HG03575 (cell line): Measurements from ENCODE around the gene FAM9A.

Source experiments
- ATAC-seq: cut with Tn5 transposase; IDR thresholded peaks from one replicate; pipeline ENCODE4 v1.9.1; 2021; ENCODE audit not compliant: unreplicated experiment, insufficient number of reproducible peaks, low FRiP score; ENCODE audit errors: extremely low read depth

The FAM9A gene

GRCh38 chrX:8801041-8801599 lies at the start of gene FAM9A:
TSS of gene FAM9A (minus strand) at chrX:8801383. CDS start at chrX:8800171, 1,212 bp downstream.
- no peak for ATAC-seq

- no peak for ATAC-seq
These were observed 49.3 kb upstream of the FAM9A start for GRCh38 chrX:8850478-8850877.

GRCh38 chrX:8849945-8850344 lies 48.8 kb upstream of the FAM9A start:
- ATAC-seq, result no peak

GRCh38 chrX:8849458-8849857 lies 48.3 kb upstream of the FAM9A start:
- ATAC-seq, result no peak

GRCh38 chrX:8848911-8849310 lies 47.7 kb upstream of the FAM9A start:
- ATAC-seq, result no peak

GRCh38 chrX:8848441-8848840 lies 47.3 kb upstream of the FAM9A start:
- ATAC-seq, result no peak

GRCh38 chrX:8847360-8847759 lies 46.2 kb upstream of the FAM9A start:
- ATAC-seq, result no peak

GRCh38 chrX:8846266-8846665 lies 45.1 kb upstream of the FAM9A start:
- no peak for ATAC-seq

- ATAC-seq, result no peak
These were observed 44.3 kb upstream of the FAM9A start for GRCh38 chrX:8845469-8845868.

GRCh38 chrX:8845060-8845459 lies 43.9 kb upstream of the FAM9A start:
- no peak for ATAC-seq

GRCh38 chrX:8844157-8844556 lies 43.0 kb upstream of the FAM9A start:
- no peak for ATAC-seq

- no peak for ATAC-seq
These were observed 40.7 kb upstream of the FAM9A start for GRCh38 chrX:8841911-8842310.

GRCh38 chrX:8834392-8834791 lies 33.2 kb upstream of the FAM9A start:
- no peak for ATAC-seq

GRCh38 chrX:8832582-8833378 lies 31.6 kb upstream of the FAM9A start:
- no peak for ATAC-seq

- ATAC-seq, result no peak
These were observed 22.5 kb upstream of the FAM9A start for GRCh38 chrX:8823698-8824097.

- no peak for ATAC-seq
These were observed 20.8 kb upstream of the FAM9A start for GRCh38 chrX:8822002-8822401.

- no peak for ATAC-seq
These were observed 19.8 kb upstream of the FAM9A start for GRCh38 chrX:8820910-8821527.

- no peak for ATAC-seq
These were observed 14.4 kb upstream of the FAM9A start for GRCh38 chrX:8815460-8816065.

GRCh38 chrX:8813036-8813435 lies 11.9 kb upstream of the FAM9A start:
- ATAC-seq, result no peak

GRCh38 chrX:8811611-8812010 lies 10.4 kb upstream of the FAM9A start:
- ATAC-seq, result no peak
